ENCODE measurements around the gene PPP2CA. TPM values are rescaled to one million over a fixed set of nuclear protein-coding genes. Genes with fewer than 3 reads are reported as not detected.
A peak's percentile ranks its signal among the peaks of the same experiment; 100 is the strongest.

The PPP2CA gene
- total and polyA plus RNA-seq, 2 of the 8 experiments (the other 6 are each of a cell fraction or from before 2014, with no cell fraction given), result 75.0 to 205 TPM

- H4K5ac ChIP-seq (ENCODE audit: insufficient read length, low read depth, low read length), result no peak overlapping the region
- H4K20me1 ChIP-seq (replicated peaks in 1 of 2; ENCODE audit: control insufficient read depth in 1 of 2, insufficient read depth in 2 of 2, low read length in 2 of 2), result peaks cover 2 to 9% of the 10 kb centered on the region in 2 experiments
- H2AFZ ChIP-seq (ENCODE audit: low read length), result no peak overlapping the region
- no peak overlapping the region for H2BK12ac ChIP-seq (ENCODE audit: low read depth, low read length)
- H3K23me2 ChIP-seq (ENCODE audit: low read depth, low read length), result no peaks in the 10 kb centered on the region
- H2AK5ac ChIP-seq (ENCODE audit: low read depth, low read length), result no peak overlapping the region
- H3K9me3 ChIP-seq (ENCODE audit: insufficient read depth in 2 of 2, low read depth in 1 of 2, low read length in 1 of 2), result no peaks in the 10 kb centered on the region
- H3K27me3 ChIP-seq (replicated peaks in 1 of 4; ENCODE audit: control insufficient read depth in 3 of 4, extremely low read depth in 1 of 4, insufficient read depth in 3 of 4, low read length in 3 of 4), result no peaks in the 10 kb centered on the region
- no peak overlapping the region for H3K56ac ChIP-seq (replicated peaks; ENCODE audit: insufficient read length, low read depth, low read length)
- no peaks in the 10 kb centered on the region; a peak in 2 of 7 replicates for H3K4me1 ChIP-seq (replicated peaks in 1 of 4; ENCODE audit: control insufficient read depth in 3 of 4, insufficient read depth in 4 of 4, low read length in 3 of 4)
- H2BK120ac ChIP-seq (replicated peaks; ENCODE audit: low read depth, low read length), result no peak overlapping the region
- H3K9ac ChIP-seq (replicated peaks in 1 of 4; ENCODE audit: extremely low read depth in 1 of 4, low read depth in 3 of 4, low read length in 3 of 4), result no peak overlapping the region
- H2BK5ac ChIP-seq (ENCODE audit: low read depth, low read length), result no peak overlapping the region
- peaks cover 14 to 72% of the 10 kb centered on the region in 2 experiments for H3K79me2 ChIP-seq (ENCODE audit: control insufficient read depth in 1 of 2, insufficient read depth in 2 of 2, low read length in 2 of 2)
- no peaks in the 10 kb centered on the region for H3K79me1 ChIP-seq (ENCODE audit: low read depth, low read length)
- WGBS, 2 experiments (ENCODE audit: extremely low coverage in 1 of 2, insufficient coverage in 1 of 2, insufficient read length in 1 of 2, insufficient replicate concordance in 2 of 2, low coverage in 1 of 2, low lambda C conversion rate in 2 of 2, missing lambda C conversion rate in 1 of 2), result 94% methylated on average over 4 of the region's 4 CpGs; no CpG with 5 or more reads in 1 of the 2 experiments
- no peak overlapping the region for H3K14ac ChIP-seq (ENCODE audit: insufficient read length)
- H4K91ac ChIP-seq (replicated peaks; ENCODE audit: insufficient read length, low read length), result no peak overlapping the region
- no peak overlapping the region for H2BK15ac ChIP-seq (ENCODE audit: low read length)
- H2BK20ac ChIP-seq (ENCODE audit: low read length), result no peak overlapping the region
- H3K36me3 ChIP-seq (ENCODE audit: control insufficient read depth in 2 of 4, insufficient read depth in 4 of 4, low read length in 3 of 4), result peaks cover 6 to 38% (median 24%) of the 10 kb centered on the region in 4 experiments
- H3K4ac ChIP-seq (replicated peaks; ENCODE audit: insufficient read length, low read depth, low read length), result no peak overlapping the region
- no peak overlapping the region for H3K27ac ChIP-seq (ENCODE audit: low read depth, low read length)
- H3K23ac ChIP-seq (ENCODE audit: insufficient read length), result no peak overlapping the region
- H4K8ac ChIP-seq (ENCODE audit: extremely low read depth, insufficient read depth, low read length), result no peak overlapping the region
- DNase-seq (ENCODE audit: low read depth in 1 of 2, low spot score in 2 of 2) (no peak), FAIRE-seq (no peak)
- H3K4me2 ChIP-seq (ENCODE audit: insufficient read depth in 1 of 2, low read depth in 2 of 2, low read length in 2 of 2), result no peak overlapping the region
- CTCF ChIA-PET (ENCODE audit: partially characterized antibody), result interaction anchor here (1.0 to 1.6 kb wide), 2 partner anchors 21 to 25 kb away, joined by 3 to 4 read pairs; no protein-coding TSS in a partner anchor
- no peak overlapping the region for H3K18ac ChIP-seq (ENCODE audit: extremely low read depth, low read length)
- TF ChIP-seq TBP (IDR thresholded peaks at IDR 0.05; ENCODE audit: low read depth, low read length) (no peak), CTCF (IDR thresholded peaks at IDR 0.05; ENCODE audit: control extremely low read depth in 1 of 3, insufficient read depth in 1 of 3, low read depth in 1 of 3, low read length in 3 of 3) (peak in 1 of 3 experiments; percentile 5; a peak in 1 of 4 replicates), SP4 (IDR thresholded peaks at IDR 0.05; ENCODE audit: low read length) (no peak)
- POLR2A ChIA-PET (ENCODE audit: partially characterized antibody), result interaction anchor here (0.6 to 2.1 kb wide), 4 partner anchors 36 to 86 kb away, joined by 3 to 5 read pairs (median 4); partner anchors contain the start of gene PPP2CA
- H3K4me3 ChIP-seq (ENCODE audit: extremely low read depth in 1 of 4, insufficient read depth in 2 of 4, low read depth in 3 of 4, low read length in 4 of 4), result no peak overlapping the region
These were observed 53.9 kb downstream of the PPP2CA start for GRCh38 chr5:134171972-134172371.
